Adrenal gland (tissue), 5 donors: ENCODE results near the gene LIF.

Experiments used
- POLR2A ChIP-seq, 2 donors: fragments of 450-650 bp; IDR thresholded peaks; one replicate each; pipeline ENCODE4 v1.6.1; 2017; ENCODE audit warnings: antibody characterized with exemption in 2 of 2, mild to moderate bottlenecking in 2 of 2, moderate library complexity in 1 of 2
- TF ChIP-seq, protein P1 (sequence below), 6 experiments: fragments of 450-650 bp in 4 of 6; fragments of 200-600 bp in 2 of 6; sonication (generic) in 1 of 6; IDR thresholded peaks; 1 replicate in 5 of 6; 2 replicates in 1 of 6; pipeline versions ENCODE4 v1.5.1 to v1.8.0; 2016 to 2021; ENCODE audit warnings: antibody characterized with exemption in 6 of 6, mild to moderate bottlenecking in 2 of 6, moderate library complexity in 1 of 6
- donor health status: DM: no; HTN: no; CAD: no.

GRCh38 chr22:30245985-30246813, at the start of gene LIF:
- no peak for TF ChIP-seq POLR2A (IDR thresholded peaks at IDR 0.05)
- TF ChIP-seq, protein P1, sequence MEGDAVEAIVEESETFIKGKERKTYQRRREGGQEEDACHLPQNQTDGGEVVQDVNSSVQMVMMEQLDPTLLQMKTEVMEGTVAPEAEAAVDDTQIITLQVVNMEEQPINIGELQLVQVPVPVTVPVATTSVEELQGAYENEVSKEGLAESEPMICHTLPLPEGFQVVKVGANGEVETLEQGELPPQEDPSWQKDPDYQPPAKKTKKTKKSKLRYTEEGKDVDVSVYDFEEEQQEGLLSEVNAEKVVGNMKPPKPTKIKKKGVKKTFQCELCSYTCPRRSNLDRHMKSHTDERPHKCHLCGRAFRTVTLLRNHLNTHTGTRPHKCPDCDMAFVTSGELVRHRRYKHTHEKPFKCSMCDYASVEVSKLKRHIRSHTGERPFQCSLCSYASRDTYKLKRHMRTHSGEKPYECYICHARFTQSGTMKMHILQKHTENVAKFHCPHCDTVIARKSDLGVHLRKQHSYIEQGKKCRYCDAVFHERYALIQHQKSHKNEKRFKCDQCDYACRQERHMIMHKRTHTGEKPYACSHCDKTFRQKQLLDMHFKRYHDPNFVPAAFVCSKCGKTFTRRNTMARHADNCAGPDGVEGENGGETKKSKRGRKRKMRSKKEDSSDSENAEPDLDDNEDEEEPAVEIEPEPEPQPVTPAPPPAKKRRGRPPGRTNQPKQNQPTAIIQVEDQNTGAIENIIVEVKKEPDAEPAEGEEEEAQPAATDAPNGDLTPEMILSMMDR (IDR thresholded peaks at IDR 0.05), result peak in 2 of 6 experiments; percentile 8 to 17
